LHCN-M2 (cell line): ENCODE measurements around the gene PRND. TPM values are rescaled to one million over a fixed set of nuclear protein-coding genes. Genes with fewer than 3 reads are reported as not detected.
A peak's percentile ranks its signal among the peaks of the same experiment; 100 is the strongest.
"Not testable (repeated sequence)": the region's sequence is repeated elsewhere in the genome, so short reads cannot be mapped to it uniquely, and the experiment has no call there.

Experiments used
- DNase-seq: peaks from one replicate; pipeline ENCODE4 v3.0.0-alpha.2; 2012; ENCODE audit warnings: low read depth
- total RNA-seq: library from RNA; depleted of rRNA; stranded (reverse); fragments of >200 nt; gene quantifications from 2 replicates; pipeline ENCODE4 v1.2.3, GENCODE V29; 2014

Gene PRND
- total RNA-seq, 1 experiment from 2014 or later: not detected

- DNase-seq: no peak
These were observed 12.9 kb upstream of the PRND start for GRCh38 chr20:4708856-4709255.

GRCh38 chr20:4709261-4710105 is 12.2 kb upstream of the PRND start:
- DNase-seq: no peak

GRCh38 chr20:4710106-4710475 is 11.6 kb upstream of the PRND start:
- no peak for DNase-seq

GRCh38 chr20:4711511-4711910 is 10.2 kb upstream of the PRND start:
- DNase-seq: no peak

- DNase-seq: no peak
These were observed 8.3 kb upstream of the PRND start for GRCh38 chr20:4713401-4713800.

GRCh38 chr20:4714818-4715217 is 6.9 kb upstream of the PRND start:
- no peak for DNase-seq

- DNase-seq: peak; percentile 41
These were observed 3.7 kb upstream of the PRND start for GRCh38 chr20:4717816-4718570.

- DNase-seq: no peak
These were observed 2.5 kb upstream of the PRND start for GRCh38 chr20:4719190-4719589.

GRCh38 chr20:4720041-4720976 is 1.4 kb upstream of the PRND start:
- DNase-seq: peak; percentile 53

GRCh38 chr20:4720977-4721349 is 746 bp upstream of the PRND start:
- no peak for DNase-seq

GRCh38 chr20:4722571-4722970 is 862 bp downstream of the PRND start:
- DNase-seq: no peak

GRCh38 chr20:4722993-4723392 is 1.3 kb downstream of the PRND start:
- DNase-seq: no peak

- not testable (repeated sequence) for DNase-seq
These were observed 1.8 kb downstream of the PRND start for GRCh38 chr20:4723553-4723952.

- no peak for DNase-seq
These were observed 3.0 kb downstream of the PRND start for GRCh38 chr20:4724459-4725262.

- no peak for DNase-seq
These were observed 3.5 kb downstream of the PRND start for GRCh38 chr20:4725263-4725550.

- peak; percentile 16 for DNase-seq
These were observed 5.1 kb downstream of the PRND start for GRCh38 chr20:4726710-4727397.

- DNase-seq: no peak
These were observed 6.5 kb downstream of the PRND start for GRCh38 chr20:4728120-4728760.

GRCh38 chr20:4729265-4729664 is 7.6 kb downstream of the PRND start:
- no peak for DNase-seq

- no peak for DNase-seq
These were observed 9.1 kb downstream of the PRND start for GRCh38 chr20:4730780-4731179.

- DNase-seq: no peak
These were observed 15.2 kb downstream of the PRND start for GRCh38 chr20:4736875-4737274.
